GM18498 (cell line): Measurements from ENCODE around the gene NCAM1.

Experiments used
- ATAC-seq: cut with Tn5 transposase; IDR thresholded peaks from one replicate; pipeline ENCODE4 v1.9.1; 2021; ENCODE audit warnings: mild to moderate bottlenecking, moderate library complexity; ENCODE audit not compliant: unreplicated experiment

NCAM1 gene

DNA sequence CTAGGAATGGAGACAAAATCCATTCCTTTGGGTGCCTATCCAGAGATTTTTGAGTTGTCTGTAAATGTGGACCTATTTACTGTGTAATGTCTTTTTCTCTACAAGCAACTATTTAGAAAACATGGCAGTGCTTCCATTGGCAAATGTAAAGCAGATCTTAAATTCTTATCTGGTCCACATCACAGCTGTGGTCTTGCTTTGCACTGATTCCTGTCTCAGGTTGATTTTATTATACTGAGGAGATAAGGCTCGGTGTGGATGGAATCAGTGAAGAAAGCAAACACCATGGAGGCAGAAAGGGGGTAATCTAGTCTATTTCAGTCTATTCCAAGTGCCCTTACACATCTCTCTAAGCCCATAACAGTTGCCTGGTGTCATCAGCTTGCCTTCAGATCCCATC, 160.5 kb downstream of the NCAM1 start:
- ATAC-seq = no peak

GRCh38 chr11:113124006-113124405, 162.8 kb downstream of the NCAM1 start:
- ATAC-seq = no peak

DNA sequence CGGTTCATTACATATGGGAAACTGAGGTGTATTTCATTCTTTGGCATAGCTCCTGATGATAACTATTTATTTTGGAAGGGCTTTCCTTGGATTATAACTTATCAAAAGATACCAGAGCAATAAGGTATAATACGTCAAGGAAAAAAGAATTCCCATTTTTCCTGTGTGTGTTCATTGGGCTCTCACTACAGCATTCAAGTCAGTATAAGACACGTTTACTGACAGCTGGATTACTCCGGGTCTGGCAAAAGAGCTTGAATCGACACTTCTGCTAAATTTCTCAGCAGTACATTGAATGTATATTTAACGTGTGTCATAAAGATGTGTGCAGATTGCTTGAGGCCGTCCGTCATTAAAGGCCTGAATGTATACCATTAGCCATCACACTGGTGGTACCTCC, 163.4 kb downstream of the NCAM1 start:
- no peak for ATAC-seq

- ATAC-seq = no peak
These were observed 168.2 kb downstream of the NCAM1 start for GRCh38 chr11:113129261-113129992.

- no peak for ATAC-seq
These were observed 170.0 kb downstream of the NCAM1 start for GRCh38 chr11:113131036-113131775.

GRCh38 chr11:113133071-113133470, 171.9 kb downstream of the NCAM1 start:
- no peak for ATAC-seq

- ATAC-seq = no peak
These were observed 173.4 kb downstream of the NCAM1 start for GRCh38 chr11:113134626-113135025.

DNA sequence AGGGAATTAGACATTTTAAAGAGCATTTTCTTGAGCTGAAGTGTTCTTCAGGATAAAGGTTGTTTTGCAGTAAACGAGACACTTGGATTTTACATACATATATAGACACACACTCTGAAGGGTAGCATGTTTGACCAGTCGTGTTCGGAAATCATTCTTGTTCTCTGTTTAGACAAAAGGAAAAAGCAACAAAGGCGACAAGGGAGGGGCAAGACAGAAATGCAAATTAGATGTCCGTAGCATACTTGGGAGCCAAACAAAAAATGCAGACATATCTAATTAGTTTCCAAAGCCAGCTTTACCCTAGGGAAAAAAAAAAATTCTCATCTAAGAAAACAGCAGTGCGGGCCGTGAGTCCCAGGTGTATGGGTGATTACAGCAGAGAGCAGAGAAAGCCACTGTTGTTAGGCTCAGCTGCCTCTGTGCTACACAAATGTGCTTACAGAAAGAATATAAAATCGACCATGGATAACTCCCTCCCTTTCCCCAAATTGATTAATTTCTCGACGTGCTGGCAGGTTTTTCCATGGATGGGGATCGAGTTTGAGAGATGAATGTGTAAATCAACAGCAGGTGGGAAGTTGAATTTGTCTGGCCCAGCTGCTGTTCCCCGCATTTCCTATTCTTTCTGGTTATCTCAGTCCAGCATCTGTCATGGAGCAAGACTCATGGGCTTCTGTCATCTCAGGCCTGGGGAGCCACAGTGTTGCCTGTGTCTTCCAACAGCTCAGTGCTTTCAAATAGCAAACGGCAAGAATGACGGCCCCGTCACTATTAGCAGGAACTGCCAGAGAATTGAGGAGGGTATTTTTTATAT, 176.7 kb downstream of the NCAM1 start:
- ATAC-seq = no peak

DNA sequence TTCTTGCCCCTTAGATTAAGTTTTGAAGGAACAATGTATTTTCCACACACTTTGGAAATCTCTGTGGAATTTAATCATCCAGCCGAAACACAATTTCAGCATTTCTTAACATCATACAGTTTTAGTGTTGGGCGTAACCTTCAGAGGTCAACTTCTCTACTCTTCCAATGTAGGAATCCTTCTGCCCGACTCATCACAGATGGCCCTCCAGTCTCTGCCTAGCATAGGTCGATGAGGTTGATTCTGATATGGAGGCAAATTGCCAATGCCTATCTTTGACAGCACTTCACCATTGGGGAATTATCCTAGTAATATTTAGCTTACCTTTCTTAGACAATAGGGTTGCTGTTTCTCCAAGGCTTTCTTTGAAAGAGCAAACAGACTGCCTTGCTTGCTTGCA, 177.5 kb downstream of the NCAM1 start:
- no peak for ATAC-seq

- no peak for ATAC-seq
These were observed 179.8 kb downstream of the NCAM1 start for GRCh38 chr11:113141010-113141409.

- ATAC-seq = no peak
These were observed 181.3 kb downstream of the NCAM1 start for GRCh38 chr11:113142508-113142907.

DNA sequence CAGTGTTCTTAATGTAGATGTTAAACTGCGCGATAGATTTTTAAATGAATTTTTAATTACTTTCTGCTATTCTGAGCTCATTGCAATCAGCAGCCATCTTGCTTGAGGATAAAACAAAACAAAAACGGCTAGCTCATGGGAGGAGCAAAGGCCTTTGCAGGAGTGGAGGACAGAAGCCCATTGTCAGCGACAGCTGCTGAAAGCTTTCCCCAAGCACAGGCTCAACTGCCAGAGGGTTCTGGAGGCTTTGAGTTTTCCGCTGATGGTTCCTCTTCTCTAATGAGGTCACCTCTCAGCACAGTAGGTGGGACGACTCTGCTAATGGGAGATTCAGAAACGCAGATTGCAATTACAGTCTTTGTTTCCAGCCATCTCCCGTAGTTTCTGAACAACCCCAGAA, 186.0 kb downstream of the NCAM1 start:
- no peak for ATAC-seq

DNA sequence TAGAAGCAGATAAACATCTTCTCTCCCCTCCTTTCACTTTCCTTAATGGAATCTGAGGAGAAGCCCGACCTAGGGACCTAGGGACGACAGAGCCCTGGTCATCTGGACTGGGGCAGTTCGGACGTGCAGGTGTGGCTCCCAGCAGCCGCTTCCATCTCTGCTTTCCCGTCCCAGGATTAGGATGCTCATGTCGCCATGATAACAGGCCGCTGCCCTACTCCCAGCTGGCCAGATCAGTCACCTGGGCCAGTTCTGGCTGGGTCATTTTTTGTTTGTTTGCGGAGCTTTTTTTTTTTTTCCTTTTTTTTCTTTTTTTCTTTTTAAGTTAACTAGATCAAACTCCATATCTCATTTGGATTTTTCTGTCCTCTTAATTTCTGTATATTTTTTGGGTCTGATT, 186.9 kb downstream of the NCAM1 start:
- ATAC-seq = no peak

GRCh38 chr11:113148652-113149051, 187.4 kb downstream of the NCAM1 start:
- ATAC-seq = no peak

DNA sequence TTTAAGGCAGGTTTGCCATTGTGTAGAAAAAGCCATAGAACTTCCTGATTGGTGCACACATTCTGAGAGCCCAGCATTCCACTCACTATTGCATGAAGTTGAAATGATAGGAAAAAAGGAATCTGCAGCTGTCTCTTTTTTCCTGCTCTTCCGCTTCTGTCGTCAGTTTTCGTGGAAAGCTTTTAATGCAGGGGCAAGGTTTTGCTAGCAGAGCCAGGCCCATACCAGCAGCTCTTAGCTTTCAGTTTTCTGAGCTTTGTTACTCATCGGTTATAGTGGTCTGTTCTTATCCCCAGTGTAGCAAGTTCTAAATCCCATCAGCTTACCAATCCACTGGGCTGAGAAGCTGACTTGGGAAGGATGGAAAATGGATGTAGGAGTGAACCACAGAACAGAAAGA, 190.3 kb downstream of the NCAM1 start:
- no peak for ATAC-seq

- no peak for ATAC-seq
These were observed 191.3 kb downstream of the NCAM1 start for GRCh38 chr11:113152500-113152899.

DNA sequence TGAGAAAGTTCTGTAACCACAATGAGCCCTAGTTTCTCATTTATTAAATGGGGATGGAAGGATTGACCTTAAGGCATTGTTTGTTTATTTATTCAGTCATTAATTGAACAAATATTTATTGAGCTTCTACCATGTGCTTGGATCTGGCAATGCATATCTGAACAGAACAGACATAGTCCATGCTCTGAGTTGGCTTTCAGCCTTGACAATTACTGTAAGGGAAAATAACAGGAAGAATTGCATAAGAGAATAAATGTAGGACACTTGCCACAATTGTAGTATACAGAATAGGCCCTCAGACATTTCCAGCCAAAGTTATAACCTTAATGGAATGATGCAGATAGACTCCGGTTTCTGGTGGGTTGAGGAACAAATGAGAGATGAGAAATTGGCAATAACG, 192.6 kb downstream of the NCAM1 start:
- no peak for ATAC-seq

GRCh38 chr11:113159988-113160807, 199.0 kb downstream of the NCAM1 start:
- no peak for ATAC-seq

DNA sequence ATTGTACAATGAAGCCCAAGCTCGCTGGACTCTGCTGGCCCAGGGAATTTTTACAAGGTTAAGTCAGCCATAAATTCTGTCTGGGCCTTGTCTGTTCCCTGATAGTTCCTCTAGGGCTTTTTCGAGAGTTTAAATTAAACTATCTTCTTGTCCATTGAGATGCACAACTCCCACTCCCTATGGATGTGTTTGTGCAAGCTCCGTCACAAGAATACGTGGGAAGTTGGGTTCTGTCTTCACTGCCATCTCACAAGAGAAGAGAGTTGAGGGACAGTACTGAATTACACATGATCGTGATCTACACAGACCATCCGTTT, 199.5 kb downstream of the NCAM1 start:
- ATAC-seq = no peak

- ATAC-seq = no peak
These were observed 200.7 kb downstream of the NCAM1 start for GRCh38 chr11:113161711-113162591.
